Motor neuron (in vitro differentiated cells): ENCODE measurements around the gene SVOP. TPM values are rescaled to one million over a fixed set of nuclear protein-coding genes. Genes with fewer than 3 reads are reported as not detected.
"Not testable (repeated sequence)": the region's sequence is repeated elsewhere in the genome, so short reads cannot be mapped to it uniquely, and the experiment has no call there.

Experiments used
- ATAC-seq, 8 experiments: fragments of 200-7000 bp; cut with Tn5 transposase; replicated peaks in 6 of 8; 2 replicates each; pipeline ENCODE4 v1.8.0; 2021; ENCODE audit warnings: mild to moderate bottlenecking in 8 of 8, moderate library complexity in 8 of 8
- H3K27ac ChIP-seq, 2 donors: fragments of 250-450 bp; sonication (Bioruptor Pico); 2 replicates each; pipeline ENCODE4 v1.9.0; 2021; ENCODE audit warnings: antibody characterized with exemption in 2 of 2, mild to moderate bottlenecking in 2 of 2, moderate library complexity in 1 of 2
- H3K4me1 ChIP-seq, 2 donors: fragments of 250-450 bp; sonication (Bioruptor Pico); replicated peaks in 1 of 2; 2 replicates each; pipeline ENCODE4 v1.6.1; 2021; ENCODE audit warnings: antibody characterized with exemption in 2 of 2, mild to moderate bottlenecking in 2 of 2, moderate library complexity in 1 of 2
- H3K4me3 ChIP-seq, 5 donors: fragments of 250-450 bp; sonication (Bioruptor Pico); 2 replicates each; pipeline ENCODE4 v1.9.0; 2021; ENCODE audit warnings: antibody characterized with exemption in 5 of 5, mild to moderate bottlenecking in 5 of 5, moderate library complexity in 4 of 5
- WGBS, 10 experiments: fragments of 450-650 bp; shearing (Covaris generic); methylation state at CpG; one replicate each; pipeline ENCODE4 v1.0.0; 2022; 5-methylcytosine and 5-hydroxymethylcytosine counted together
- in situ Hi-C, 9 experiments: fragments of 400-800 bp; cut with MboI; loops; one replicate each; pipeline ENCODE4 v1.15.0; 2021; ENCODE audit warnings: low sequenced_read_pairs in 9 of 9, low pct_unique_long_range_greater_than_20kb in 2 of 9; ENCODE audit not compliant: unreplicated experiment in 9 of 9
- total RNA-seq, 8 experiments: library from RNA; unstranded; fragments of 300-600 nt; gene quantifications; 2 replicates each; pipeline versions ENCODE4 v1.2.3 to v1.2.4, GENCODE V29; 2022

SVOP gene
- total RNA-seq, 8 experiments from 2014 or later: 0.05 to 18.9 (median 15.5) TPM; not detected in 1

DNA sequence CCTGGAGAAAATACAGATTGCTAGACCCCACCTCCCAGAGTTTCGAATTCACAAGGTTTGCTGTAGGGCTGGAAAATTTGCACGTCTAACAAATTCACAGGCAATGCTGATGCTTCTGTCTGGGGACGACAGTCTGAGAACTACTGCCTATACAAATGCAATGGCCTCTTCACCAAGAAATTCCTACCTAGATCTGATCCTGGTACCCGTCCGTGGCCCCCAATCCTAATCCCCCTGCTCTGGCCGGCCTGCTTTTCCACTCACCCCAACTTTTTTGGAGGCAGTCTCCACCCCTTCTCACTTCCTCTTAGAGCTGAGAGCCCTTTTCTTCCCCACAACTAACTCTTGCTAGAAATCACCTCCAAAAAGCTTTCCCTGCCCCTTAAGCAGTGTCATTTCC is 160.4 kb downstream of the SVOP start:
- peaks cover 5 to 13% of the 10 kb centered on the region in 2 donors for H3K4me1 ChIP-seq
- no peak overlapping the region for H3K4me3 ChIP-seq
- no peak overlapping the region for H3K27ac ChIP-seq
- 33 to 79% (median 67%) methylated on average over 1 to 4 of the region's 6 CpGs; no CpG with 5 or more reads in 3 of the 10 experiments for WGBS, 10 experiments
- ATAC-seq: no peak
- in situ Hi-C loops: loop anchor here in 1 of 9 experiments (25.0 kb wide), 1 partner anchor 227 kb away; the partner anchor contains the start of genes ALKBH2 and UNG

DNA sequence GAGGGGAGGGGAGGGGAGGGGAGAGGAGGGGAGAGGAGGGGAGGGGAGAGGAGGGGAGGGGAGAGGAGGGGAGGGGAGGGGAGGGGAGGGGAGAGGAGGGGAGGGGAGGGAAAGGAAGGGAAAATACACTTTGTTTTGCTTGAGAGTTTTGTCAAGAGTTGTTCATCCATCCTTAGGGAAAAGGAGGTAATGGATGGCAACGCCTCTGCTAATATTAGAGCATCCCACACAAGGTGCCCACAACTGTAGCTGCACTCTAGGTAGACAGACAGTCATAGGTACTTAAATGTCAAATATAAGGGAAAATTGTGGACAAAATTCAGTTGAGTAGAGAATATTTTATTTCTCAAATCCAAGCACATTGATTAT is 161.0 kb downstream of the SVOP start:
- Histone ChIP-seq H3K27ac (no peak overlapping the region), H3K4me1 (peaks cover 5 to 13% of the 10 kb centered on the region in 2 donors), H3K4me3 (no peak overlapping the region)
- 60 to 67% methylated on average over 1 of the region's 1 CpG; no CpG with 5 or more reads in 8 of the 10 experiments for WGBS, 10 experiments
- in situ Hi-C loops: loop anchor here in 1 of 9 experiments (25.0 kb wide), 1 partner anchor 227 kb away; the partner anchor contains the start of genes ALKBH2 and UNG
- ATAC-seq: no peak

DNA sequence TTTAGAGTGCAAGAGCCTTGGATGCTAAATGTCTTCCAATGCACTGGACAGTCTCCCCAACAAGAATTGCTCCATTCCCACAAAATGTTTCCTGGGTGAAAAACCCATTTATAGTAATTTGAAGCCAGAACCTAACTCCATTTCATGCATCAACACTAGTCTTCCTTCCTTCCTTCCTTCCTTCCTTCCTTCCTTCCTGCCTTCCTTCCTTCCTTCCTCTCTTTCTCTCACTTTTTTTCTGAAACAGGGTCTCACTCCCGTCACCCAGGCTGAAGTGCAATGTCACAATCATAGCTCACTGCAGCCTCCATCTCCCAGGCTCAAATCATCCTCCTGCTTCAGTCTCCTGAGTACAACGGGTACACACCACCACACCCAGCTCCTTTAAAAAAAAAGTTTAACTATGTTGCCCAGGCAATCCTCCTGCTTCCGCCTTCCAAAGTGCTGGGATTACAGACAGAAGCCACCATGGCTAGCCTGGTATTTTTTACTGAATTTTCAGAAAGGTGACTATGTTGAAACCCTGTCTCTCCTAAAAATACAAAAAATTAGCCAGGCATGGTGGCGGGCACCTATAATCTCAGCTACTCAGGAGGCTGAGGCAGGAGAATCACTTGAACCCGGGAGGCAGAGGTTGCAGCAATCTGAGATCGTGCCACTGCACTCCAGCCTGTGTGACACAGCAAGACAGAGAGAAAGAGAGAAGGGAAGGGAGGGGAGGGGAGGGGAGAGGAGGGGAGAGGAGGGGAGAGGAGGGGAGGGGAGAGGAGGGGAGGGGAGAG is 161.5 kb downstream of the SVOP start:
- in situ Hi-C loops: loop anchor here in 1 of 9 experiments (25.0 kb wide), 1 partner anchor 228 kb away; the partner anchor contains the start of genes ALKBH2 and UNG
- H3K27ac ChIP-seq, H3K4me3 ChIP-seq, ATAC-seq: not testable (repeated sequence)
- WGBS, 10 experiments: 0 to 65% (median 50%) methylated on average over 1 to 3 of the region's 6 CpGs; no CpG with 5 or more reads in 7 of the 10 experiments
- H3K4me1 ChIP-seq: peaks cover 5 to 13% of the 10 kb centered on the region in 2 donors

GRCh38 chr12:108858311-108859074 is 162.4 kb downstream of the SVOP start:
- Histone ChIP-seq H3K27ac (no peak overlapping the region), H3K4me3 (peak overlapping the region; percentile 49 to 73 (median 58)), H3K4me1 (peaks cover 5 to 13% of the 10 kb centered on the region in 2 donors)
- in situ Hi-C loops: loop anchor here in 1 of 9 experiments (25.0 kb wide), 1 partner anchor 229 kb away; the partner anchor contains the start of genes ALKBH2 and UNG
- no peak for ATAC-seq
- WGBS, 10 experiments: 7 to 53% (median 27%) methylated on average over 3 to 10 of the region's 18 CpGs; no CpG with 5 or more reads in 1 of the 10 experiments

Other genes starting within 250 kb of the SVOP start
- gene SSH1, start 163.5 kb downstream of the SVOP start, total RNA-seq: 10 to 100 TPM in 3 of 8 experiments, 1 to 10 TPM in 5; 4.6 to 14.4 (median 8.4) TPM
- 1 to 10 TPM in 1 of 8 experiments, under 1 TPM in 6, not detected in 1; 0.15 to 1.4 (median 0.43) TPM for gene DAO, start 141.0 kb downstream of the SVOP start, total RNA-seq
- 10 to 100 TPM in 6 of 8 experiments, 1 to 10 TPM in 2; 3.9 to 23.9 (median 13.9) TPM for gene USP30, start 31.5 kb upstream of the SVOP start, total RNA-seq
- gene ALKBH2, start 72.4 kb upstream of the SVOP start, total RNA-seq: 10 to 100 TPM; 21.6 to 51.8 (median 37.7) TPM
- 10 to 100 TPM; 16.1 to 68.6 (median 30.8) TPM for gene UNG, start 76.5 kb upstream of the SVOP start, total RNA-seq
- 1 to 10 TPM; 1.9 to 8.0 (median 4.2) TPM for gene ACACB, start 95.5 kb upstream of the SVOP start, total RNA-seq